ENCODE data around the gene FAM13C.
"Not testable (repeated sequence)": the region's sequence is repeated elsewhere in the genome, so short reads cannot be mapped to it uniquely, and the experiment has no call there.

FAM13C gene

DNA sequence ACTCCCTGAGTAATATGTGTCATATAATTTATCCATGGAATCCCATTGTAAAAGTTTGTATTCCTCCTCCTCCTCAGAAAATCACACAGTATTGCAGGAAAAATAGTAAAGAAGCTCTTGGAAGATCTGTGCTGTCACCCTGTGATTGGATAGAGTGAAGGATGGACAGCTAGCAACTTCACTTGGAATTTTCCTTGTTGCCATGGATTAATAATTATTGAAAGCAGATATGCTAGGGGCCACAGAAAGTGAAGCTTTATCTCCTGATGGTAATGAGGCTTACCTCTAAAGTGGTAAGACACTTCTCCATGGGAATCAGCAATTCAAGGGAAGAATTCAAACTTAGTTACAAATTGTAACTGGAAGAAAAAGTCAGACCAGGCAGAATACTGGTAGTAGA is 137.1 kb downstream of the FAM13C start:
- no peak for DNase-seq

GRCh38 chr10:59223597-59223996 is 138.8 kb downstream of the FAM13C start:
- DNase-seq, result not testable (repeated sequence)

DNA sequence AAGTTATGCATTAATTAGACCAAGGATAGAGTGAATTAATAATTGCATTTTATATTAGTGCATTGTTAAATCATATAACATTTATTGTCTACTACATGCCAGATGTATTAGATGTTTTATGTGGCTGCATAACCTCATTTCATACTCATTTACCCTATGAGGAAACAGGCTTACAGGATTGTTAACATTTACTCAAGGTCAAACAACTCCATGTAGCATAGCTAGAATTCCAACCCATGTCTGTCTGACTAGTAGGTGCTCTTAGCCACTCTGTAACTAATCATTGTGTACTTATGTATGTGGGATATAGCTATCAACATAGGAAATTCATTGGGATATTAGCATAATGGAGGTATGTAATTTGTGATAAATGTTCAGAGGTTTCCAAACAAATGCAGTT is 139.6 kb downstream of the FAM13C start:
- no peak for DNase-seq

DNA sequence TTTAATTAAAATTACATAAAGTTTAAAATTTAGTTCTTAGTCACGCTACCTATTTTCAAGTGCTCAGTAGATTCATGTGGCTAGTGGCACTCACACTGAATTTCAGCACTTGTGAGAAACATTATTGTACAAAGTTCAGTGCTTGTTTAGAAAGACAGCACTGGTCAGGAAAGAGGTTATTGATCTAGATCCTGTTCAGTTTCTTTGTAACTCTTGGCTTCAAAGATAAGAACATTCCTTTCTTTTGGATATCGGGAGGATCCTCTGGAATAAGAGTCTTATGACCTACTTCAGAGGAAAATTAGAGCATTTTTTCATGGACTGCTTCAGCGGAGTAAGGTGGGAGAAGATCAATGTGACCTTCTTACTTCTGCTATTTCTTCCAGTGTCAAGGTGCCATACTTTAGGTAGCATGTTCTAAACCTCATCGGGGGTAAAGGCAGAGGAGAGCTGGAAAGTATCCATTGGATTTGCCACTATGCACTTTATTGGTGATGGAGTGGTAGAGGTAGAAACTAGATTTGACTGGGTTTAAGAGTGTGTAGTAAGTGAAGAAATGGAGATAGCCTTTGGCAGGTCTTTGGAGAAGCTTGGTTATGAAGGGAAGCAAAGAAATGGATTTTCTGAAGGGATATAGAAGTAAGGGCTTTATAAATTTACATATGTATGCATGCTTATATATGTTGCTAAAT is 146.0 kb downstream of the FAM13C start:
- DNase-seq, result no peak

DNA sequence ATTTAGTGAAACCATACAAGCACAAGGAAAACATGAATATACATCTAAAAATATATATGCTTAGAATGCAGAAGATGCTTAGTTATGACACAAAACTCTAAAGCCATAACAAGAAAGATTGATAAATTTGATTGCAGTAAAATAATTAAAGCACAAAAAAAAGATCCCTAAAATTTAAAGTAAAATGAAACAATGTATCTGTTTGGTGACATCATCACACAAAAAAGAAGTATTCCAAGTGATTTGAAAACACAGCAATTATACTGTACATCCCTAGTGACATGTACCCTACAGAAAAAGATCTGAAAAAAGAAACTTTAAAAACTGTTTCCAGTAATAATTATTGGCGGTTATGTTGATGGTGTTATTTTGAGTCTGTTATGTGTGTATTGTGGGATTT is 148.2 kb downstream of the FAM13C start:
- DNase-seq, result no peak

GRCh38 chr10:59212301-59212798 is 150.0 kb downstream of the FAM13C start:
- DNase-seq, result no peak

- DNase-seq, result no peak
Observed at GRCh38 chr10:59206204-59206720, 156.1 kb downstream of the FAM13C start.

Data from NCI-H1048 (cell line).